ENCODE data around the gene CDC42EP3.

DNA sequence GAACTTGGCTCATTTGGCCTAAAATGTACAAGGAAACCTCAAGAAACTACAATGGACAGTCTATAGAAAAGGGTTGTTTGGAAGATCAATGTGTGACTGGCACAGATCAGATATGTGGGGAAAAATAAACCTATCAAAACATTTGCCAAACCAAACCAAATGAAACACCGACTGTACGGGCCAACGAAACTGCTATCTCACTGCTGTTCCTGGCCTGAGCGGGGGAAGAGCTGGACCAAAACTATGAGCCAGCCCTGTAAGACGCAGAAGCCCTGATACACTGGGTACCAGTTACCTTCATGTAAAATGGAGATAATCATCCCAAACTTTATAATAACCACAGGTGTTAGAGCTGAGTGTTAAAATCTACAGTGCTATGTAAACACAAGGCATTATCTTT lies 11.7 kb downstream of the CDC42EP3 start:
- TF ChIP-seq, protein P1, sequence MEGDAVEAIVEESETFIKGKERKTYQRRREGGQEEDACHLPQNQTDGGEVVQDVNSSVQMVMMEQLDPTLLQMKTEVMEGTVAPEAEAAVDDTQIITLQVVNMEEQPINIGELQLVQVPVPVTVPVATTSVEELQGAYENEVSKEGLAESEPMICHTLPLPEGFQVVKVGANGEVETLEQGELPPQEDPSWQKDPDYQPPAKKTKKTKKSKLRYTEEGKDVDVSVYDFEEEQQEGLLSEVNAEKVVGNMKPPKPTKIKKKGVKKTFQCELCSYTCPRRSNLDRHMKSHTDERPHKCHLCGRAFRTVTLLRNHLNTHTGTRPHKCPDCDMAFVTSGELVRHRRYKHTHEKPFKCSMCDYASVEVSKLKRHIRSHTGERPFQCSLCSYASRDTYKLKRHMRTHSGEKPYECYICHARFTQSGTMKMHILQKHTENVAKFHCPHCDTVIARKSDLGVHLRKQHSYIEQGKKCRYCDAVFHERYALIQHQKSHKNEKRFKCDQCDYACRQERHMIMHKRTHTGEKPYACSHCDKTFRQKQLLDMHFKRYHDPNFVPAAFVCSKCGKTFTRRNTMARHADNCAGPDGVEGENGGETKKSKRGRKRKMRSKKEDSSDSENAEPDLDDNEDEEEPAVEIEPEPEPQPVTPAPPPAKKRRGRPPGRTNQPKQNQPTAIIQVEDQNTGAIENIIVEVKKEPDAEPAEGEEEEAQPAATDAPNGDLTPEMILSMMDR (IDR thresholded peaks at IDR 0.05; ENCODE audit: poor library complexity): no peak
- TF ChIP-seq EZH2 (IDR thresholded peaks at IDR 0.05; ENCODE audit: borderline replicate concordance): no peak
- TF ChIP-seq EZH2phosphoT487 (IDR thresholded peaks at IDR 0.05; ENCODE audit: low read depth, severe bottlenecking, unreplicated experiment): no peak

Measured in hepatocyte (in vitro differentiated cells).